GM12875 (cell line): Measurements from ENCODE around the gene ID2.

Experiments used
- H3K4me3 ChIP-seq: one replicate; pipeline ENCODE4 v1.5.1; 2011; ENCODE audit warnings: low read depth, low read length, control low read depth
- CTCF ChIP-seq: IDR thresholded peaks from 2 replicates; pipeline ENCODE4 v1.5.1; 2011; ENCODE audit warnings: low read depth, mild to moderate bottlenecking, control low read depth, inconsistent platforms, low read length, moderate library complexity, borderline replicate concordance; ENCODE audit not compliant: insufficient read depth

Gene ID2

GRCh38 chr2:8692783-8693156 lies 10.9 kb downstream of the ID2 start:
- no peak overlapping the region for H3K4me3 ChIP-seq
- no peak for TF ChIP-seq CTCF

- peak; percentile 81 for TF ChIP-seq CTCF
- no peak overlapping the region for H3K4me3 ChIP-seq
Observed at GRCh38 chr2:8693157-8693821, 11.4 kb downstream of the ID2 start.

GRCh38 chr2:8694737-8695136 lies 12.9 kb downstream of the ID2 start:
- no peak for TF ChIP-seq CTCF
- no peak overlapping the region for H3K4me3 ChIP-seq

GRCh38 chr2:8697190-8697589 lies 15.3 kb downstream of the ID2 start:
- no peak for TF ChIP-seq CTCF
- no peak overlapping the region for H3K4me3 ChIP-seq

- no peak for TF ChIP-seq CTCF
- no peak overlapping the region for H3K4me3 ChIP-seq
Observed at GRCh38 chr2:8699839-8700238, 18.0 kb downstream of the ID2 start.

GRCh38 chr2:8701681-8702379 lies 20.0 kb downstream of the ID2 start:
- no peak overlapping the region for H3K4me3 ChIP-seq
- TF ChIP-seq CTCF, result no peak

GRCh38 chr2:8704906-8705305 lies 23.1 kb downstream of the ID2 start:
- H3K4me3 ChIP-seq, result no peak overlapping the region
- no peak for TF ChIP-seq CTCF
